Mucosa of rectum (tissue), 2 donors: ENCODE measurements around the gene PITHD1.
"Not testable (repeated sequence)": the region's sequence is repeated elsewhere in the genome, so short reads cannot be mapped to it uniquely, and the experiment has no call there.

ENCODE experiments used
- H3K27ac ChIP-seq, 2 donors: one replicate each; pipeline ENCODE4 v1.7.0; 2013; ENCODE audit warnings: inconsistent platforms in 2 of 2, low read depth in 2 of 2, low read length in 2 of 2
- H3K27me3 ChIP-seq, 2 donors: one replicate each; pipeline ENCODE4 v1.7.0; 2013; ENCODE audit warnings: low read length in 2 of 2; ENCODE audit not compliant: control insufficient read depth in 2 of 2, insufficient read depth in 2 of 2
- H3K36me3 ChIP-seq, 2 donors: one replicate each; pipeline ENCODE4 v1.7.0; 2013; ENCODE audit warnings: low read length in 2 of 2; ENCODE audit not compliant: control insufficient read depth in 2 of 2, insufficient read depth in 2 of 2
- H3K4me1 ChIP-seq, 2 donors: one replicate each; pipeline ENCODE4 v1.7.0; 2013; ENCODE audit warnings: low read length in 2 of 2, mild to moderate bottlenecking in 1 of 2; ENCODE audit not compliant: control insufficient read depth in 2 of 2, insufficient read depth in 2 of 2
- H3K4me3 ChIP-seq, 2 donors: one replicate each; pipeline ENCODE4 v1.7.0; 2013; ENCODE audit warnings: low read length in 2 of 2
- H3K9ac ChIP-seq, 2 donors: one replicate each; pipeline ENCODE4 v1.7.0; 2013; ENCODE audit warnings: low read length in 2 of 2, low read depth in 1 of 2, mild to moderate bottlenecking in 1 of 2
- H3K9me3 ChIP-seq, 2 donors: one replicate each; pipeline ENCODE4 v1.7.0; 2013; ENCODE audit warnings: low read length in 2 of 2; ENCODE audit not compliant: control insufficient read depth in 2 of 2
- donor health status: healthy.
- donor health status: Normal muscosa, but diverticular disease.

The PITHD1 gene

DNA sequence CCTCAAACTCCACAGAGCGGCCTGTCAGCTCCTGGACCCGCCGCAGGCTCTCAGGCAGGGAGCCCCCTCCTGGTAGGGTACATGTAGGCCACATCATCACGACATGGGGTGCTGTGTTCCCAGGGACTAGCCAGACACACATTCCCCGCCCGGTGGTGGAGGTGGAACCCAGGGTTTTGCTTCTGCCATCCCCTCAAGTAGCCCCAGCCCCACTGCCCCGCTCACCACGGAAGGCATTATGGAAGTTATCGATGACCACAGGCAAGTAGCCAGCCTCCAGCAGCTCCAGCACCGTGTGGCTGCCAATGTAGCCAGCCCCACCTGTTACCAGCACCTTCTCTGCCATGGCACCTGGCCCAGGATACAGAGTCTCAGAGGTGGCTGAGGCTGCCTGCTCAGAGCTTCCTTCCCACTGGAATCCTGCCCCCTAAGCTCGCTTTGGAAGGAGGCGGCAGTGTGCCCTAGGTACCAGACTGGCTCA is 20.5 kb downstream of the PITHD1 start:
- Histone ChIP-seq H3K27ac (peak overlapping the region; percentile 96 to 99), H3K9me3 (no peaks in the 10 kb centered on the region), H3K4me1 (peaks cover 29 to 45% of the 10 kb centered on the region in 2 donors), H3K27me3 (no peaks in the 10 kb centered on the region), H3K9ac (peak overlapping the region; percentile 92 to 98), H3K4me3 (peak overlapping the region; percentile 92 to 93), H3K36me3 (peaks cover 23 to 28% of the 10 kb centered on the region in 2 donors)

DNA sequence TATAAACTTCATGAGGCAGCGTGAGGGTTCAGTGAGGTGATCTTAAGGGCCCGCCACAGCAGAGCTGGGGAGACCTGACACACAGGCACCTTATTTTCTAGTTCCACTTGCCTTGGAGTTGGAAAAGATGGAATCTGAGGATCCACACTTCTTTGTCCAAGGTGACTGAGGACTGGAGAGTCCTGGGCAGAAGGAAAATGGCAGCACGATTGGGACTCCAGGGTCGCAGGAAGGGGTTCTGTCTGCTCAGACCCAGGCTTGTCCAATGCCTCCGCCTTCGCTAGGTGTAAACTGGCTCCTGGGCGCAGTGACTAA is 21.0 kb downstream of the PITHD1 start:
- peak overlapping the region; percentile 92 to 93 for H3K4me3 ChIP-seq
- peaks cover 29 to 45% of the 10 kb centered on the region in 2 donors for H3K4me1 ChIP-seq
- H3K27ac ChIP-seq: peak overlapping the region; percentile 96 to 99
- peaks cover 23 to 29% of the 10 kb centered on the region in 2 donors for H3K36me3 ChIP-seq
- no peaks in the 10 kb centered on the region for H3K27me3 ChIP-seq
- H3K9me3 ChIP-seq: no peaks in the 10 kb centered on the region
- H3K9ac ChIP-seq: peak overlapping the region; percentile 92 to 98

DNA sequence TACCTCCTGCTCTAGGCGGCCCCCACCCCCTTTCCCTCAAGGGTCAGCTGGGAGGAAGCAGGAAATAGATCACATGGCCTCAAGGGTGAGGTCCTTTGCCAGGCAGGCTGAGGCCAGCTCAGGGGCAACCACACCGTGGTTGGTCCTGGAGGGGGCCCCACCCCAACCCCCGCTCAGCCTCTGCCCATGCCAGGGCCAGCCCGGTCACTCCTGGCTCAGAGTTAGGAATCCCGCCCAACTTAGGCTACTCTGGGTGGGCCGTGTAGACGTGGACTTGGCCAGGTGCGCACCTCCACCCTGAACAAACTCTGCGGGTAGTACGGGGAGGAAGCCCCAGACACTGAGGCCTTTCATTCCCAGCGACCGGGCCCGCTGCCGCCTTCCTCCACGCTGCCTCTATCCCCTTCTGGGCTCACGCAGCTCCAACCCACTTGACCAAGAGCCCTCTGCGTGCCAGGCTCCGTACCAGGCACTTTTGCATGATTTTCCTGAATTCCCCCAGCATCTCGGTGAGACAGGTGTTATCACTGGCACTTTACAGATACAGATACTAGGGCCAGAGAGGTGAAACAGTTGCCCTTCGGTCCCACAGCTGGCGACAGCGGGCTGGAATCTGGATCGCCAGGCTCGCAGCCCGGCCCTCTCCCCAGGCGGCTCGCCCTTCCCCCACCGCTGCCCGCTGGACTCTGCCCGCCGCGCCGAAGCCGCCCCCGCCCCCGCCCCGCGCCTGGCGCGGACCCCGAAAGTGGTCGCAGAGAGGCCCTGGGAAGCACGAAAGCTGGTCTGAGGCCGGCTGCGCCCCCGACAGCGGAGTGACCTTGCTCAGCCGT is 21.6 kb downstream of the PITHD1 start:
- H3K27me3 ChIP-seq: no peaks in the 10 kb centered on the region
- peak overlapping the region; percentile 96 to 99 for H3K27ac ChIP-seq
- peak overlapping the region; percentile 92 to 98 for H3K9ac ChIP-seq
- peaks cover 27 to 28% of the 10 kb centered on the region in 2 donors for H3K36me3 ChIP-seq
- peak overlapping the region; percentile 92 to 93 for H3K4me3 ChIP-seq
- H3K9me3 ChIP-seq: no peaks in the 10 kb centered on the region
- peaks cover 29 to 45% of the 10 kb centered on the region in 2 donors for H3K4me1 ChIP-seq

DNA sequence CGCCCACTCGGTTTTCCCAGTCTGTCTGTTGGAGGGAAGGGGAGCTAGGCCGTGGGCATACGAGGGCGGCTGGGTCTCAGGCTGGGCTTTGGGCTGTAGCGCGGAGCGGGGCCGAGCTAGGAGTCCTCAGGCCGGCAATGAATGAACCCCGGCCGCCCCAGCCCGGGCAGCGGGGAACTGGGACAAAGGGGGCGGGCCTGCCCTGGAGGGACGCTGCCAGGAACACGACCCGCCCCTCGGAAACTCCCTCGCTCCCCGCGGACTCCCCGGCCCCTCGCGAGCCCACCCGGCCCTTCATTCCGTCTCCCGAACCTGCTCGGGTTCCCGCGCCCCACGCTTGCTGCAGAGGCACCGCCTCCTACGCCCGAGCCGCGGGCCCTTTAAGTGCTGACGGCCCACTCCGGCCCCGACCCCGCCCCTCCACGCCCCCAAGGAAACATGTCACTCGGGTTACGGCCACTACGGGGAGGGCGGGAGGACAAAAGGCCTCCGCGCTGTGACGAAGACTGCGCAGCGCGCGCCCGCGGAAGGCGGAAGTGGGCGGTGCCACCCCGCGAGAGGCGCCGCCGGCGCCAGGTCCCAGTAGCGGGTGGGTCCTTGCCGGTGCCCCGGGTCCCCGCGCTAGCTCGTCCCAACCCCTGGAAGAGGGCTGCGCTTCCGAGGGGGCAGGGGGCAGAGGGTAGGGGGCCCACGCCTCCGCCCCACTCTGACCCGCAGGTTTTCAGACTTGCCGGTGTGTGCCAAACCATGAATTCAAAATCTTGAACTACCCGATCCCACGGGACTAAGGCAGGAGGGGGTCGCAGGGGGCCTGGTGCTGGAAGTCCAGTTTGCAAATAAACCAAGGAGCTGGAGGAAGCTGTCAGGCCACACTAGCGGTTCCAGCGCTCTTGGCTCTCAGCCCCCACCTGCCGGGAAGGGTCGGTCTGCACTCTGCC is 22.5 kb downstream of the PITHD1 start, which contains the start of gene GALE:
GALE (minus strand) TSS at position 355 of the 938 bp plus-strand sequence. CDS start 1,747 bp downstream, outside the sequence.
- Histone ChIP-seq H3K27ac (peak within 1 kb of the TSS; percentile 96 to 99), H3K9ac (peak within 1 kb of the TSS; percentile 92 to 98), H3K36me3 (peaks cover 24 to 26% of the 10 kb centered on the region in 2 donors), H3K4me1 (peaks cover 29 to 45% of the 10 kb centered on the region in 2 donors), H3K9me3 (no peaks in the 10 kb centered on the region), H3K4me3 (peak within 1 kb of the TSS; percentile 92 to 93), H3K27me3 (no peaks in the 10 kb centered on the region)

DNA sequence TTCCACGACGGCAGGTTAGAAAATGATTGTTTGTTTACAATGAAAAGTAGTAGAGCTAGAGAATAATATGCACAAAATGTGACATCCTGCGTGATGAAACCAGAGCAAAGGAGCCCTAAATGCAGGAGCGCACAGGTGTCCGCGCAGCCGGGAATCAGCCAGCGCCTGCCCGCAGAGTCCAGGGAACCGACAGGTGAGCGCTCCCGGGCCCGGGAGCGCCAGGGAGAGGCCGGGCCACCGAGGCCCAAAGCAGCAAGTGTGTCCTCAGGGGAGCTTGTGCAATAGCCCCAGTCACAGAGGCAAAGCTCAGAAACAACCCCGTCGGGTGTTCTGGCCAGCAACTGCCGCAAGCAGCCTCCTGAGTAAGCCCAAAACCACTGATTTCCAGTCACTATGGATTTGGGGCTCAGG is 23.1 kb downstream of the PITHD1 start:
- Histone ChIP-seq H3K9me3 (no peaks in the 10 kb centered on the region), H3K36me3 (peaks cover 19 to 20% of the 10 kb centered on the region in 2 donors), H3K4me1 (peaks cover 27 to 42% of the 10 kb centered on the region in 2 donors), H3K9ac (peak overlapping the region; percentile 87 to 98), H3K27me3 (no peaks in the 10 kb centered on the region), H3K27ac (peak overlapping the region; percentile 96 to 99), H3K4me3 (peak overlapping the region; percentile 68 to 88)

DNA sequence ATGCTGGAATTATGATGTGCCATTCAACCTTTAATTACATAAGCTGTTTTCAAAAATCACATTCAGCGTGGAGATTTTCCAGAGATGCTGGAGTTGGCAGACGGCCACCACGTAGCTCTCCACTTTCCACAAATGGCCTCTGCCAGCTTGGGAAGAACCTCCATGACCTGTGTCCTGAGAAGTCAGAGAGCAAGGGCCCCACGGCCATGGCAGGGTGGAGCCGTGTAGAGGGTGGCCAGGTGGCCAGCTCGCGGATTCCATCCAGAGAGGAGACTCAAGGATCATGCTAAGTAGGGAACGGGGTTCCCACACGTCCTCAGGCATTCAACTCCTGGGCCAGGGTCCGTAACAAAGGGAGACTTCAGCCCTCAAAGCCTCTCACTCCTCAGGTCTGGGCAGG is 23.7 kb downstream of the PITHD1 start:
- no peaks in the 10 kb centered on the region for H3K27me3 ChIP-seq
- no peak overlapping the region for H3K27ac ChIP-seq
- H3K4me3 ChIP-seq: peak overlapping the region in 1 of 2 donors; percentile 88
- peaks cover 23 to 37% of the 10 kb centered on the region in 2 donors for H3K4me1 ChIP-seq
- H3K9me3 ChIP-seq: no peaks in the 10 kb centered on the region
- peak overlapping the region in 1 of 2 donors; percentile 87 for H3K9ac ChIP-seq
- peaks cover 19 to 24% of the 10 kb centered on the region in 2 donors for H3K36me3 ChIP-seq

DNA sequence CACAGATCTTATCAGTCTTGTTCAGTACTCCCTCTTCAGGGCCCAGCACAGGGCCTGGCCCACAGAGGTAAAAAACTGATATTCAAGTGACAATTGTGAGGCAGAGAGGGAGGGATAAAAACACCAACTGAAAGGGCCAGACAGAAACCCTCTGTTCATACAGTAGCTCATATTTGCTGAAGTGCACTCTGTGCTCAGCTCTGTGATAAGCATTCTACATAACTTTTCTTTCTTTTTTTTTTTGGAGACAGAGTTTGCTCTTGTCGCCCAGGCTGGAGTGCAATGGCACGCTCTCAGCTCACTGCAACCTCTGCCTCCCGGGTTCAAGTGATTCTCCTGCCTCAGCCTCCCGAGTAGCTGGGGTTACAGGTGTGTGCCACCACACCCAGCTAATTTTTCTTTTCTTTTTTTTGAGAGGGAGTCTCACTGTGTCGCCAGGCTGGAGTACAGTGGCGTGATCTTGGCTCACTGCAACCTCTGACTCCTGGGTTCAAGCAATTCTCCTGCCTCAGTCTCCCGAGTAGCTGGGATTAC is 24.7 kb downstream of the PITHD1 start:
- not testable (repeated sequence) for H3K9ac ChIP-seq, H3K4me3 ChIP-seq, H3K9me3 ChIP-seq, H3K27ac ChIP-seq, H3K27me3 ChIP-seq
- peaks cover 19 to 24% of the 10 kb centered on the region in 2 donors for H3K36me3 ChIP-seq
- peaks cover 20 to 27% of the 10 kb centered on the region in 2 donors for H3K4me1 ChIP-seq

DNA sequence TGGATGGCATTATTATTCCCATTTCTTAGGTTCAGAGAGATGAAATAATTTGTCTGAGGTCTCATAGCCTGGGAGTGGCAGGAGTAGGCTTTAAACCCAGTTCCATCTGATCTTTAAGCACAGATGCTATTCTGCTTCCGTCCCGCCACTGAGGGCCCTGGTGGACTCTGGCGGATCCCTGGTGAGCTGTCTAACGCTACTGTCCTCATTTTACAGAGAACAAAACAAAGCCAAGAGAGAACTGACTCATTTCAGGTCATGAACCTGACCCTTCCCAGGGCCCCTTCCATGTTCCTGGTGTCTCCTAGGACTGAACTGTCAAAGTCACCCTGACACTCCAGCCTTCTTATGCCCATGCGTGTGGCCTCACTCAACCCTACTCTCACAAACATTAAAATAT is 25.5 kb downstream of the PITHD1 start:
- Histone ChIP-seq H3K27ac (no peak overlapping the region), H3K4me1 (peaks cover 19 to 20% of the 10 kb centered on the region in 2 donors), H3K9me3 (no peaks in the 10 kb centered on the region), H3K36me3 (peaks cover 17 to 23% of the 10 kb centered on the region in 2 donors), H3K4me3 (no peak overlapping the region), H3K27me3 (no peaks in the 10 kb centered on the region), H3K9ac (no peak overlapping the region)

DNA sequence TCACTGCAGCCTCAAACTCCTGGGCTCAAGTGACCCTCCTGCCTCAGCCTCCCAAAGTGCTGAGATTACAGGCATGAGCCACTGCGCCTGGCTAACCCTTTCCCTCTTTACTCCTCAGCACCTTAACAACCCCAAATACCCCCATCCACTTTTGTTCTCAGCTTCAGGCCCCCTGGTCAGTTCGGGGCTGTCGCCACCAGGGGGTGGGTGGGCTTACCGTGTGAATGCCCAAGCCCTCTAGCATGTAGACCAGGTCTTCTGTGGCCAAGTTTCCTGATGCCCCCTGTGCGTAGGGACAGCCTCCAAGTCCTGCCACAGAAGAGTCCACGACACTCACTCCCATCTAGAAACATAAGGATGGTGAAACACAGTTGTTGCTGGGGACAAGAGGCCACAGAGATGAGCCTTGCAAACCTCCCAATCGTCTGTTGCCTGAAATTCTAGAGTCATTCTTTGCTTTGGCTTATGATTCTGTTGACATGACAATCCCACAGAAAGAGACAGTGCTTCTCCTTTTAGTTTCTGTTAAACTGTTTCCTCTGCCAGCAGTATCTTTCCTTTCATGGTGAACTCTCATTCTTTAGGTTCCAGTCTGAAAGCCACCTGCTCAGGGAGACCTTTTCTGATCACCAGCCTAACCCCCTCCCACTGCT is 26.1 kb downstream of the PITHD1 start:
- H3K27me3 ChIP-seq: no peaks in the 10 kb centered on the region
- H3K9ac ChIP-seq: no peak overlapping the region
- no peaks in the 10 kb centered on the region for H3K9me3 ChIP-seq
- H3K4me1 ChIP-seq: peaks cover 13 to 14% of the 10 kb centered on the region in 2 donors
- H3K4me3 ChIP-seq: no peak overlapping the region
- H3K36me3 ChIP-seq: peaks cover 17 to 23% of the 10 kb centered on the region in 2 donors
- H3K27ac ChIP-seq: peak overlapping the region in 1 of 2 donors; percentile 52
